H9 (cell line): ENCODE data around the gene EPB41L4A. TPM values are rescaled to one million over a fixed set of nuclear protein-coding genes. Genes with fewer than 3 reads are reported as not detected.

Experiments used
- DNase-seq: peaks from one replicate; pipeline ENCODE4 v3.0.0-alpha.2; 2017
- H2AFZ ChIP-seq: one replicate; pipeline ENCODE4 v1.6.1; 2013; ENCODE audit warnings: mild to moderate bottlenecking, low read length, control low read depth, moderate library complexity
- H2AK5ac ChIP-seq: 2 replicates; pipeline ENCODE4 v1.6.1; 2013; ENCODE audit warnings: low read length, control low read depth, mixed read lengths; ENCODE audit not compliant: insufficient read length
- H2BK120ac ChIP-seq: one replicate; pipeline ENCODE4 v1.6.1; 2013; ENCODE audit warnings: low read depth, mild to moderate bottlenecking, low read length, control low read depth, inconsistent platforms; ENCODE audit not compliant: poor library complexity, severe bottlenecking
- H2BK12ac ChIP-seq: 2 replicates; pipeline ENCODE4 v1.6.1; 2013; ENCODE audit warnings: low read length, control low read depth, mixed read lengths, low read depth; ENCODE audit not compliant: insufficient read length
- H2BK15ac ChIP-seq: 2 replicates; pipeline ENCODE4 v1.6.1; 2013; ENCODE audit warnings: low read depth, low read length, control low read depth
- H2BK20ac ChIP-seq: one replicate; pipeline ENCODE4 v1.6.1; 2013; ENCODE audit warnings: low read depth, mild to moderate bottlenecking, low read length, control low read depth, inconsistent platforms; ENCODE audit not compliant: poor library complexity, severe bottlenecking
- H2BK5ac ChIP-seq: 2 replicates; pipeline ENCODE4 v1.6.1; 2013; ENCODE audit warnings: low read length, control low read depth, mixed read lengths; ENCODE audit not compliant: insufficient read length
- H3K14ac ChIP-seq: 2 replicates; pipeline ENCODE4 v1.6.1; 2013; ENCODE audit warnings: low read length, control low read depth; ENCODE audit not compliant: insufficient read depth
- H3K18ac ChIP-seq: 2 replicates; pipeline ENCODE4 v1.6.1; 2013; ENCODE audit warnings: low read depth, mild to moderate bottlenecking, mixed read lengths, low read length, control low read depth; ENCODE audit not compliant: insufficient read length
- H3K23ac ChIP-seq: 2 replicates; pipeline ENCODE4 v1.6.1; 2013; ENCODE audit warnings: low read length, control low read depth, mixed read lengths, low read depth; ENCODE audit not compliant: insufficient read length
- H3K23me2 ChIP-seq: 2 replicates; pipeline ENCODE4 v1.6.1; 2013; ENCODE audit warnings: low read depth, mild to moderate bottlenecking, mixed read lengths, low read length, control low read depth; ENCODE audit not compliant: insufficient read length, poor library complexity, severe bottlenecking
- H3K27ac ChIP-seq: 2 replicates; pipeline ENCODE4 v1.5.1; 2013; ENCODE audit warnings: low read length, control low read depth, mixed read lengths, low read depth; ENCODE audit not compliant: insufficient read length
- H3K27me3 ChIP-seq: 2 replicates; pipeline ENCODE4 v1.6.1; 2013; ENCODE audit warnings: low read length, control low read depth, inconsistent platforms; ENCODE audit not compliant: insufficient read depth
- H3K4ac ChIP-seq: 2 replicates; pipeline ENCODE4 v1.6.1; 2013; ENCODE audit warnings: low read depth, mild to moderate bottlenecking, control low read depth, inconsistent platforms, low read length, moderate library complexity
- H3K4me1 ChIP-seq: 2 replicates; pipeline ENCODE4 v1.6.1; 2013; ENCODE audit warnings: low read length, control low read depth, inconsistent platforms; ENCODE audit not compliant: insufficient read depth
- H3K4me2 ChIP-seq: 2 replicates; pipeline ENCODE4 v1.6.1; 2013; ENCODE audit warnings: low read length, control low read depth, mixed read lengths; ENCODE audit not compliant: insufficient read length, insufficient read depth
- H3K56ac ChIP-seq: 2 replicates; pipeline ENCODE4 v1.6.1; 2013; ENCODE audit warnings: low read depth, mild to moderate bottlenecking, mixed read lengths, low read length, control low read depth; ENCODE audit not compliant: insufficient read length
- H3K79me1 ChIP-seq: 2 replicates; pipeline ENCODE4 v1.6.1; 2013; ENCODE audit warnings: low read depth, mild to moderate bottlenecking, moderate library complexity, low read length, control low read depth, inconsistent platforms; ENCODE audit not compliant: insufficient read depth, poor library complexity, severe bottlenecking
- H3K79me2 ChIP-seq: 2 replicates; pipeline ENCODE4 v1.6.1; 2013; ENCODE audit warnings: low read length, control low read depth, inconsistent platforms; ENCODE audit not compliant: insufficient read depth
- H3K9ac ChIP-seq: 2 replicates; pipeline ENCODE4 v1.6.1; 2013; ENCODE audit warnings: low read length, control low read depth, mixed read lengths; ENCODE audit not compliant: insufficient read length; ENCODE audit errors: extremely low read depth
- H3K9me3 ChIP-seq: one replicate; pipeline ENCODE4 v1.6.1; 2013; ENCODE audit warnings: low read depth, low read length, inconsistent platforms; ENCODE audit not compliant: control insufficient read depth
- H3T11ph ChIP-seq: one replicate; pipeline ENCODE4 v1.6.1; 2013; ENCODE audit warnings: mild to moderate bottlenecking, low read length, control low read depth, inconsistent platforms
- H4K20me1 ChIP-seq: one replicate; pipeline ENCODE4 v1.6.1; 2013; ENCODE audit not compliant: control insufficient read depth, insufficient read length, insufficient read depth
- H4K5ac ChIP-seq: 2 replicates; pipeline ENCODE4 v1.6.1; 2013; ENCODE audit warnings: low read depth, mild to moderate bottlenecking, mixed read lengths, low read length, control low read depth; ENCODE audit not compliant: insufficient read length
- H4K8ac ChIP-seq: replicated peaks from 2 replicates; pipeline ENCODE4 v1.6.1; 2013; ENCODE audit warnings: low read length, control low read depth, mixed read lengths, low read depth; ENCODE audit not compliant: insufficient read length
- H4K91ac ChIP-seq: 2 replicates; pipeline ENCODE4 v1.6.1; 2013; ENCODE audit warnings: low read depth, mild to moderate bottlenecking, moderate library complexity, mixed read lengths, low read length, control low read depth; ENCODE audit not compliant: insufficient read length
- H3K27ac Mint-ChIP-seq, 3 experiments: 2 replicates in 2 of 3; 3 replicates in 1 of 3; pipeline ENCODE4 v1.8.0; 2020 to 2021; ENCODE audit warnings: mixed read lengths in 3 of 3, mild to moderate bottlenecking in 1 of 3, moderate library complexity in 1 of 3
- H3K27me3 Mint-ChIP-seq: 2 replicates; pipeline ENCODE4 v1.8.0; 2021; ENCODE audit warnings: low read depth, mild to moderate bottlenecking, moderate library complexity, mixed read lengths
- H3K36me3 Mint-ChIP-seq, 3 experiments: 2 replicates in 2 of 3; 3 replicates in 1 of 3; pipeline ENCODE4 v1.8.0; 2020 to 2021; ENCODE audit warnings: low read depth in 3 of 3, mixed read lengths in 3 of 3; ENCODE audit not compliant: insufficient read depth in 1 of 3
- H3K4me1 Mint-ChIP-seq, 2 experiments: 2 replicates each; pipeline ENCODE4 v1.8.0; 2020; ENCODE audit warnings: mixed read lengths in 2 of 2
- H3K4me3 Mint-ChIP-seq, 2 experiments: 2 replicates in 1 of 2; 3 replicates in 1 of 2; pipeline ENCODE4 v1.8.0; 2020 to 2021; ENCODE audit warnings: mild to moderate bottlenecking in 2 of 2, mixed read lengths in 2 of 2, moderate library complexity in 1 of 2
- H3K9me3 Mint-ChIP-seq, 2 experiments: 2 replicates in 1 of 2; 3 replicates in 1 of 2; pipeline ENCODE4 v1.8.0; 2020; ENCODE audit warnings: mild to moderate bottlenecking in 2 of 2, mixed read lengths in 2 of 2, moderate library complexity in 1 of 2
- CTCF ChIP-seq: fragments of 200-600 bp; sonication (generic); conservative IDR thresholded peaks from 3 replicates; pipeline ENCODE4 v1.8.0; 2021; ENCODE audit warnings: antibody characterized with exemption, mild to moderate bottlenecking
- WGBS: extraction: QIAGEN DNeasy Blood & Tissue Kit; methylation state at CpG from one replicate; pipeline ENCODE4 v1.1.7; 2013; ENCODE audit warnings: missing lambda C conversion rate, low lambda C conversion rate, mixed read lengths; ENCODE audit not compliant: insufficient read length; ENCODE audit errors: extremely low coverage; 5-methylcytosine and 5-hydroxymethylcytosine counted together
- total RNA-seq: library from RNA; stranded (reverse); gene quantifications from 2 replicates; pipeline ENCODE4 v1.2.1, GENCODE V29; 2021

Gene EPB41L4A
- total RNA-seq, 1 experiment from 2014 or later, result 4.9 TPM

- H3K27ac Mint-ChIP-seq, result no peak overlapping the region
Measured at GRCh38 chr5:112119508-112119907, 299.6 kb downstream of the EPB41L4A start.

More at GRCh38 chr5:112119508-112119907, 299.6 kb downstream of the EPB41L4A start:
- no peak overlapping the region for H3K14ac ChIP-seq
- H3K27ac ChIP-seq, result no peak overlapping the region
- Mint-ChIP-seq H3K9me3 (no peaks in the 10 kb centered on the region), H3K36me3 (no peaks in the 10 kb centered on the region), H3K27me3 (peaks cover 1% of the 10 kb centered on the region; the same call in 1 of the 2 replicates), H3K4me3 (no peak overlapping the region), H3K4me1 (peaks cover 8 to 10% of the 10 kb centered on the region in 2 experiments)
- no peaks in the 10 kb centered on the region for H4K20me1 ChIP-seq
- no peak overlapping the region for H3K23ac ChIP-seq
- no peak overlapping the region for H2AFZ ChIP-seq
- H3K9ac ChIP-seq, result no peak overlapping the region
- H3K79me2 ChIP-seq, result no peaks in the 10 kb centered on the region
- TF ChIP-seq CTCF, result no peak
- no peak overlapping the region for H2BK12ac ChIP-seq
- H2BK20ac ChIP-seq, result no peak overlapping the region
- H3K23me2 ChIP-seq, result no peaks in the 10 kb centered on the region
- no peaks in the 10 kb centered on the region for H3K9me3 ChIP-seq
- no peak for DNase-seq
- H3K27me3 ChIP-seq, result no peaks in the 10 kb centered on the region
- no peak overlapping the region for H3K4ac ChIP-seq
- no peak overlapping the region for H4K91ac ChIP-seq
- H3K79me1 ChIP-seq, result no peaks in the 10 kb centered on the region
- H4K8ac ChIP-seq, result no peak overlapping the region
- H2BK120ac ChIP-seq, result no peak overlapping the region
- no peak overlapping the region for H3K56ac ChIP-seq
- H3K4me1 ChIP-seq, result no peaks in the 10 kb centered on the region
- H3K4me2 ChIP-seq, result no peak overlapping the region
- H3T11ph ChIP-seq, result no peak overlapping the region
- no peak overlapping the region for H3K18ac ChIP-seq
- no peak overlapping the region for H2BK15ac ChIP-seq
- H2BK5ac ChIP-seq, result no peak overlapping the region
- no CpG with 5 or more reads among the region's 3 CpGs for WGBS
- no peak overlapping the region for H2AK5ac ChIP-seq
- no peak overlapping the region for H4K5ac ChIP-seq
